ENCODE results near the gene EDAR. TPM values are rescaled to one million over a fixed set of nuclear protein-coding genes. Genes with fewer than 3 reads are reported as not detected.

Gene EDAR
- under 1 TPM; 0.14 to 0.23 TPM for total RNA-seq

GRCh38 chr2:108988796-108989713 is at the start of gene EDAR:
Gene EDAR (minus strand): TSS chr2:108989220. CDS start chr2:108931014, 58,206 bp downstream.
- H3K27ac Mint-ChIP-seq: peak within 1 kb of the TSS; percentile 47
- H3K4me3 Mint-ChIP-seq: peak within 1 kb of the TSS; percentile 61
- ATAC-seq (ENCODE audit: low read depth): peak; percentile 65
- peaks cover 3% of the 10 kb centered on the region for H3K27me3 Mint-ChIP-seq
- H3K9me3 Mint-ChIP-seq: no peaks in the 10 kb centered on the region
- peak; percentile 47 for DNase-seq
- POLR2A ChIA-PET: no interaction called here
- peaks cover 25% of the 10 kb centered on the region for H3K4me1 Mint-ChIP-seq
- no peaks in the 10 kb centered on the region for H3K36me3 Mint-ChIP-seq

DNA sequence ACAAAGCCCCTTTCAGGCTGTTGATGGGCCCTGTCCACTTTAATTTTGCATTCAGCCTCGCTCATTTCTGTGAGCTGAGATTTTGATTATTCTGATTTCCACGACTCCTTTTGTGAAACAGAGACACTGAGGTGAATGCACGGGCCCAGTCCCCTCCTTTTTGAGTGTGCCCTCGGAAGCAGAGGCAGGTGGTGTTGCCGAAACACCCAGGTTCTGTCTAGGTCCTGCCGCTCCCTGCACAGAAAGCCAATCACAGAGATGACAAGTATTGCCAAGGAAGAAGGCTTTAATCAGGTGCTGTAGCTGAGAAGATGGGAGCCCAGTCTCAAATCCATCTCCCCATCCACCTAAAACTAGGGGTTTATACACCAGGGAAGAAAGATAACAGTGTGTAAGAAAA is 44.2 kb upstream of the EDAR start:
- Mint-ChIP-seq H3K36me3 (peaks cover 4% of the 10 kb centered on the region), H3K9me3 (peaks cover 3% of the 10 kb centered on the region), H3K27me3 (peaks cover 2% of the 10 kb centered on the region), H3K4me3 (peak overlapping the region; percentile 89), H3K4me1 (peaks cover 25% of the 10 kb centered on the region), H3K27ac (peak overlapping the region; percentile 94)
- DNase-seq: no peak
- ATAC-seq (ENCODE audit: low read depth): no peak
- POLR2A ChIA-PET: interaction anchor here (0.8 to 2.0 kb wide), 2 partner anchors 47 to 70 kb away, joined by 3 to 4 read pairs; no protein-coding TSS in a partner anchor

DNA sequence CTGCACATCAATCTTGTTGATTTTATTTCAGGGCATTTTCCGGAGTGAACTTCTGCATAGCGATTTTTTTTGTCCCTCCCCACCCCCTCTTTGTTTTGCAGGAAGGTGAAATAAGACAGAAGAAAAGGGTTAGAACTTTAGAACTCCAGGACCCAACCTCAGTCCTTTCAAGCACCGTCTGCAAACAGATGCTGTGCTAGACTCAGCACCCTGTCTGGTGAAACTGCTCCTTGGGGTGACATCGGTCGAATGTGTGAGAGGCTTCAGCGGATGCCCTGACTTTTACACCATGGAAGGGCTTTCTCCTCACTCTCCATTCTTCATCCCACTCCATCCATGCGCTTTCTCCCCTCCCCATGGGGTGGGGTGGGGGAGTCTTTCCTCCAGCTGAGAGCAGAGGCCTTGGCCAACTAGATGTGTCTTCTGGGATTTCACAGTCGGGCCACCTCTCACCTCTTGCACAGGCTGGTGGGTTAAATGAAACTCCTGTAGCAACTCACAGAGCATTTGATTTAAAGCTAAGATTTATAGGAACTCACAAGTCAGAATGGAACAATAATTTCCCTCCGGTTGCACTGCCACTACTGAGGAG is 43.3 kb upstream of the EDAR start:
- DNase-seq (peak; percentile 46), ATAC-seq (ENCODE audit: low read depth) (peak; percentile 63)
- Mint-ChIP-seq H3K4me1 (peaks cover 24% of the 10 kb centered on the region), H3K27ac (peak overlapping the region; percentile 94), H3K27me3 (peaks cover 1% of the 10 kb centered on the region), H3K9me3 (peaks cover 3% of the 10 kb centered on the region), H3K36me3 (peaks cover 4% of the 10 kb centered on the region), H3K4me3 (peak overlapping the region; percentile 89)
- POLR2A ChIA-PET: interaction anchor here (0.6 to 2.0 kb wide), 14 partner anchors 8 to 317 kb away, joined by 3 to 8 read pairs (median 4); partner anchors contain the start of gene RANBP2

GRCh38 chr2:109031476-109032228 is 42.6 kb upstream of the EDAR start:
- ATAC-seq (ENCODE audit: low read depth) (peak; percentile 78), DNase-seq (peak; percentile 76)
- H3K4me1 Mint-ChIP-seq: peaks cover 23% of the 10 kb centered on the region
- H3K4me3 Mint-ChIP-seq: peak overlapping the region; percentile 89
- H3K9me3 Mint-ChIP-seq: peaks cover 3% of the 10 kb centered on the region
- POLR2A ChIA-PET: interaction anchor here (0.6 to 2.0 kb wide), 13 partner anchors 8 to 317 kb away, joined by 3 to 8 read pairs (median 4); partner anchors contain the start of gene RANBP2
- H3K36me3 Mint-ChIP-seq: peaks cover 4% of the 10 kb centered on the region
- peak overlapping the region; percentile 94 for H3K27ac Mint-ChIP-seq
- H3K27me3 Mint-ChIP-seq: no peaks in the 10 kb centered on the region

- DNase-seq: no peak
- H3K9me3 Mint-ChIP-seq: peaks cover 3% of the 10 kb centered on the region
- H3K27me3 Mint-ChIP-seq: no peaks in the 10 kb centered on the region
- H3K4me3 Mint-ChIP-seq: peak overlapping the region; percentile 89
- peak overlapping the region; percentile 94 for H3K27ac Mint-ChIP-seq
- peaks cover 23% of the 10 kb centered on the region for H3K4me1 Mint-ChIP-seq
- H3K36me3 Mint-ChIP-seq: peaks cover 4% of the 10 kb centered on the region
- ATAC-seq (ENCODE audit: low read depth): no peak
- POLR2A ChIA-PET: interaction anchor here (1.0 to 1.7 kb wide), 6 partner anchors 11 to 312 kb away, joined by 3 to 8 read pairs (median 5); partner anchors contain the start of gene RANBP2
Measured at GRCh38 chr2:109030870-109031475, 42.0 kb upstream of the EDAR start.

DNA sequence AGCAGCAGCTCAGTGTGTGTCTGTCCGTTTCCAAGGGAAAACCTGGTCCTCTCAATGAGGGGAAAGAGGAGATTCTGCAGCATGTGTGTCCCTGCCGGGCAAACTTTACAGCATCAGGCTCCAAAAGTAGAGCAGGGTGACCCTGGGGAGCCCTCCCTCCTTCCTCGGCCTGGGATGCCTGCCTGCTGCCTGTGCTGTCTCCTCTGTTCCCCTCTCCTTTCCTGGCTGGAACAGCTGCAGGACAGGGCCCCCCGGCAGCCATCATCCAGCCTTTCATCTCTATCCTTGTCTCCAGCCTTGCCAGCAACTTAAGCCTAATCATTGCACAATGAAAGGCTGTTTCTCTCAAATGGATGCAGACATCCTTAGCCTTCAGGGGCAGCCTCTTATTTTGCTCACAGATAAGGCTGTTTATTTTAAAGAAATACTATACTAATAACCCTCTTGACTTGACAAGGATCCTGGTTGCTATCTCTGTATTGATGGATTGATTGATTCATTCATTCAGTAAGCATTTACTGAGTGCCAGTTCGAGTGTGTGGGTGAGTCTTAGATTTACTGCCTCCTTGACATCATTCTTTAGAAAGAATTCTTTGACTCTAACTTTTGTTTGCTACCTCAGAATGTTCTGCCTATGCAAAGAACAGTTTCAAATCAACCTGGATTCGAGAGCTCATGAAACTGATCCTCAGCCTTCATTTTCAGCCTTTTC is 40.6 kb upstream of the EDAR start:
- H3K9me3 Mint-ChIP-seq: peaks cover 3% of the 10 kb centered on the region
- peak overlapping the region; percentile 60 for H3K27ac Mint-ChIP-seq
- peaks cover 23% of the 10 kb centered on the region for H3K4me1 Mint-ChIP-seq
- H3K4me3 Mint-ChIP-seq: no peak overlapping the region
- ATAC-seq (ENCODE audit: low read depth): no peak
- POLR2A ChIA-PET: no interaction called here
- no peak for DNase-seq
- H3K27me3 Mint-ChIP-seq: no peaks in the 10 kb centered on the region
- peaks cover 4% of the 10 kb centered on the region for H3K36me3 Mint-ChIP-seq

GRCh38 chr2:109028738-109029489 is 39.9 kb upstream of the EDAR start:
- peaks cover 3% of the 10 kb centered on the region for H3K9me3 Mint-ChIP-seq
- H3K27me3 Mint-ChIP-seq: no peaks in the 10 kb centered on the region
- H3K27ac Mint-ChIP-seq: no peak overlapping the region
- POLR2A ChIA-PET: no interaction called here
- H3K36me3 Mint-ChIP-seq: peaks cover 4% of the 10 kb centered on the region
- peaks cover 22% of the 10 kb centered on the region for H3K4me1 Mint-ChIP-seq
- no peak for DNase-seq
- ATAC-seq (ENCODE audit: low read depth): no peak
- H3K4me3 Mint-ChIP-seq: no peak overlapping the region

GRCh38 chr2:109028277-109028676 is 39.3 kb upstream of the EDAR start:
- H3K4me1 Mint-ChIP-seq: peaks cover 20% of the 10 kb centered on the region
- no peak overlapping the region for H3K4me3 Mint-ChIP-seq
- H3K36me3 Mint-ChIP-seq: peaks cover 2% of the 10 kb centered on the region
- no peak for DNase-seq
- H3K27me3 Mint-ChIP-seq: no peaks in the 10 kb centered on the region
- peaks cover 2% of the 10 kb centered on the region for H3K9me3 Mint-ChIP-seq
- no peak overlapping the region for H3K27ac Mint-ChIP-seq
- POLR2A ChIA-PET: no interaction called here
- ATAC-seq (ENCODE audit: low read depth): no peak

DNA sequence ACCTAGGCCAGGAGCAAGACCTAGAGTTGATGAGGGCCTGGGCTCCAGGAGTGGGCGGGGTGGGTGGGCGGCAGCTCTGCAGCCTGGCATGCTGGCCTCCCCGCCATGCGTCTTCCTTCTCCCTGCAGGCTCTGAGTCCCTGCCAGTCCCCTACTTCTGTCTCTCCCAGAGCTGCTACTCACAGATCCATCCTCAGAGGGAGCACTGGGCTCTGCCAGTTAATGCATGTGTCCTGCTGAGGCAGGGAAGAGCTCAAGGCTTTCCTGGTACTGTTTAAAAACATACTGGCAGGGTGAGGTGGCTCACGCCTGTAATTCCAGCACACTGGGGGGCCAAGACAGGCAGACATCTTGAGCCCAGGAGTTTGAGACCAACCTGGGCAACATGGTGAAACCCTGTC is 38.7 kb upstream of the EDAR start:
- peak overlapping the region; percentile 58 for H3K27ac Mint-ChIP-seq
- no peaks in the 10 kb centered on the region for H3K27me3 Mint-ChIP-seq
- no peak for ATAC-seq (ENCODE audit: low read depth)
- no peaks in the 10 kb centered on the region for H3K9me3 Mint-ChIP-seq
- peaks cover 17% of the 10 kb centered on the region for H3K4me1 Mint-ChIP-seq
- POLR2A ChIA-PET: no interaction called here
- no peak for DNase-seq
- no peaks in the 10 kb centered on the region for H3K36me3 Mint-ChIP-seq
- no peak overlapping the region for H3K4me3 Mint-ChIP-seq

- POLR2A ChIA-PET: no interaction called here
- DNase-seq (no peak), ATAC-seq (ENCODE audit: low read depth) (no peak)
- H3K27me3 Mint-ChIP-seq: no peaks in the 10 kb centered on the region
- no peaks in the 10 kb centered on the region for H3K36me3 Mint-ChIP-seq
- no peak overlapping the region for H3K27ac Mint-ChIP-seq
- H3K4me1 Mint-ChIP-seq: peaks cover 5% of the 10 kb centered on the region
- H3K4me3 Mint-ChIP-seq: no peak overlapping the region
- H3K9me3 Mint-ChIP-seq: no peaks in the 10 kb centered on the region
Measured at GRCh38 chr2:109024477-109024876, 35.5 kb upstream of the EDAR start.

DNA sequence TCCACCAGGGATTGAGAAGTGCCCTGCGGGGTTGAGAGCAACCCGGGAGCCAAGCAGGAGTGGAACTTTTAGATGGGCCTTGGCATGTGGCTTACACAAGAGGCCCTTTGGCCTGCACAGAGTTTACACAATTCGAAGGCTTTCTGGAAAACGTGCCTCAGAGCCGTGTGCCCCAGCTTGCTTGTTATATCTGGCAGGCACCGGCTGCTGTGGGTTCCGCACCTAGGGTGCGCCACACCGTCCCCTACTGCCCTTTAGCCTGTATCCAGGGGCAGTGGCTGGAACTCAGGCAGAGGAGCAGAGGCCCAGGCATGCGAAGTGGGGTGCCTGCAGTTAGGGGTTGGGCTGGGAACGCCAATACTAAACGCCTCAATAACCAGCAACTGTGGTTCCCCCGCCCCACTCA is 32.9 kb upstream of the EDAR start:
- peaks cover 5% of the 10 kb centered on the region for H3K4me1 Mint-ChIP-seq
- H3K27me3 Mint-ChIP-seq: no peaks in the 10 kb centered on the region
- ATAC-seq (ENCODE audit: low read depth): no peak

DNA sequence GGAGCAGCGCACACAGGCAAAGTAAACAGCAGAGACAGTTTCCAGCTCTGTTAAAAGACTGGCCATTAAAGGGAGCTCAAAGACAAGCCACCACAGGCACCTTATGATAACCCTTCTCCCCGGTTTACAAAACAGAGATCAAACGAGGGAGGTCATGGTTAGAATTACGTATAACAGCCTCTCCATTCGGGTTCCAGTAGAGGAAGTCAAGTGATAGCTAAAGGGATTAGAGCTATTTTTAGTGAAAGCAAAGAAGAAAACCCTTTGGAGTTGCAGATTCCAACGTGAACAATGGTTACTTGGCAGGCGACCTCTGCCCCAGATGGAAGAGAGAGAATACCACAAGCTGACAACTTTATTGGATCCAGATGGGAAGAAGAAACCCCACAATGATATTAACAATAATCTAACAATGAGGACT is 31.2 kb upstream of the EDAR start:
- Mint-ChIP-seq H3K4me3 (no peak overlapping the region), H3K9me3 (no peaks in the 10 kb centered on the region), H3K4me1 (peaks cover 5% of the 10 kb centered on the region), H3K27ac (no peak overlapping the region), H3K27me3 (no peaks in the 10 kb centered on the region), H3K36me3 (no peaks in the 10 kb centered on the region)
- POLR2A ChIA-PET: interaction anchor here (0.9 kb wide), 1 partner anchor 11 kb away, joined by 6 read pairs; no protein-coding TSS in a partner anchor
- DNase-seq: no peak
- ATAC-seq (ENCODE audit: low read depth): peak; percentile 42

More for the DNA sequence above, 32.9 kb upstream of the EDAR start:
- no peak overlapping the region for H3K27ac Mint-ChIP-seq
- POLR2A ChIA-PET: no interaction called here
- H3K4me3 Mint-ChIP-seq: no peak overlapping the region
- no peak for DNase-seq
- no peaks in the 10 kb centered on the region for H3K9me3 Mint-ChIP-seq
- H3K36me3 Mint-ChIP-seq: no peaks in the 10 kb centered on the region
